GM12874 (cell line): Measurements from ENCODE around the gene MAB21L4.
A peak's percentile ranks its signal among the peaks of the same experiment; 100 is the strongest.

Experiments
- TF ChIP-seq, protein P1 (sequence below): IDR thresholded peaks from 2 replicates; pipeline ENCODE4 v1.5.1; 2011; ENCODE audit warnings: low read depth, mild to moderate bottlenecking, control low read depth, low read length, moderate library complexity; ENCODE audit not compliant: insufficient read depth

The MAB21L4 gene

DNA sequence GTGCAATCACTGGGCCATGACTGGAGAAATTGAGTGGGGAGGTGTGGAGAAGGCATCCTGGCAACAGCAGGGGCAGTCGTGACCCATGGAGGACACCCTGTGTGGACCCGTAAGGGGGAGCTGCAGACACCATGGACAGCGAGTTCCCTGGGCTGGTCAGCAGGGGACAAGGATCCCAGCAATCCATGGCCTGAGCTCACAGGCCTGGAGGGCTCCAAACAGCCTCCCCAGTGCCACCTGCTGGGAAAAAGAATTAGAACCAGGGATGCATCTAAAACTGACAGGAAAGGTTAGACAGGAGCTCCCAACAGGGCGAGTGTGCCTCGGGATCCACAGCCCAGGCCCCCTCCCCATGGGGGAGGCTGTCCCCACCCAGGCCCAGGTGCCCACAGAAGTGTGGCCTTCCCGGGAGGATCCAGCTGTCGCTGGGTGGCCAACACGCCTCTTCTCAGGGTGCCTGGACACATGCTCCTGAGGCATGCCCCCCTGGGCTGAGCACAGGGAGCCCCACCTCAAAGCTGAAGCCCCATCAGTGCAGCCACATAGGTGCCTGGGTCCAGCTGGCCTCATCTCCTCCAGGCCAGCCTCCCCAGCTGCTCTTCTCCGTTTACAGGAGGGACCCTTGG is 55.4 kb downstream of the MAB21L4 start:
- TF ChIP-seq, protein P1, sequence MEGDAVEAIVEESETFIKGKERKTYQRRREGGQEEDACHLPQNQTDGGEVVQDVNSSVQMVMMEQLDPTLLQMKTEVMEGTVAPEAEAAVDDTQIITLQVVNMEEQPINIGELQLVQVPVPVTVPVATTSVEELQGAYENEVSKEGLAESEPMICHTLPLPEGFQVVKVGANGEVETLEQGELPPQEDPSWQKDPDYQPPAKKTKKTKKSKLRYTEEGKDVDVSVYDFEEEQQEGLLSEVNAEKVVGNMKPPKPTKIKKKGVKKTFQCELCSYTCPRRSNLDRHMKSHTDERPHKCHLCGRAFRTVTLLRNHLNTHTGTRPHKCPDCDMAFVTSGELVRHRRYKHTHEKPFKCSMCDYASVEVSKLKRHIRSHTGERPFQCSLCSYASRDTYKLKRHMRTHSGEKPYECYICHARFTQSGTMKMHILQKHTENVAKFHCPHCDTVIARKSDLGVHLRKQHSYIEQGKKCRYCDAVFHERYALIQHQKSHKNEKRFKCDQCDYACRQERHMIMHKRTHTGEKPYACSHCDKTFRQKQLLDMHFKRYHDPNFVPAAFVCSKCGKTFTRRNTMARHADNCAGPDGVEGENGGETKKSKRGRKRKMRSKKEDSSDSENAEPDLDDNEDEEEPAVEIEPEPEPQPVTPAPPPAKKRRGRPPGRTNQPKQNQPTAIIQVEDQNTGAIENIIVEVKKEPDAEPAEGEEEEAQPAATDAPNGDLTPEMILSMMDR, result peak; percentile 46

DNA sequence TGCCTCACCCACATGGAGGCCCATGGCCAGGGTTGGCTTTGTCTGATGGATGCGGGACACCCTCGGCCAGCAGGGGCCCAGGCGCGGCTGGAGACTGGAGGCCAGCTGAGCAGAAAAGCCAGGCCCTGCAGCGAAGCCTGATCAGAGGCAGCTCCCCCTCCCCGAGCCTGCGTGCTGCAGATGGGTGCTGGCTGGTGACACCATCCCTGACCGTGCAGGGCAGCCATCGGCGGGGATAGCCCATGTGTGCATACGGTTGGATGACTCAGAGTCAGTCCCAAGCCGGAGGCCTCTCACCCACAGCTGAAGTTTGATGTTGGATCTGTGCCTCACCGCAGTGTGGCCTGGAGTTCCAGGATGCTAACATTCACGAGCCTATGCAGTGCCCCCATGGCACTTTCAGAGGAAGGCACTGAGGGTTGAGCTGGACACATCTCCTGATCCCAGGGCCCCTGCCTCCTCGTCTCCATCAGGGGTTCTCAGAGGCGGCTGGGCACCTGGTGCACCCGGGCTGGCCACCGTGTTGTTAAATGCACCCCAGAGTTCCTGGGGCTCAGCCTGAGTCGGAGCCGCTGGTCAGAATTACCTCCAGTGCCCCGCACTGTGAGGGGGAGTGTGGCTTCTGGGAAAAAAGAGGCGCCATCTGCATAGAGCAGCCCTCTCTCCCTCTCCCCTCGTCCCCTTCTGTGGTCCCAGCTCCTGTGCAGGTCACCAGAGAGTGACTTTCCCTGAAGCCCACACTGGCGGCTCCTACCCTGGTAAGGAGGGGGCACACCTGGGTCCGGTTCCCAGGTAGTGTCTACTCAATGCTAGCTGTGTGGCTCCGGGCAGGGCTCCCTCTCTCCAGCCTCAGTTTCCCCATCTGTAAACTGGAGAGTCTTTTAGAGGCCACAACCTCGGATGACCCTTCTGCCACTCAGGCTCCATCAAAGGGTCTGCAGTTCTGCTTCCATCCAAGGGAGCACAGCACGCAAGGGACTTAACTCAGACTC is 56.5 kb downstream of the MAB21L4 start:
- TF ChIP-seq, protein P1, result no peak

DNA sequence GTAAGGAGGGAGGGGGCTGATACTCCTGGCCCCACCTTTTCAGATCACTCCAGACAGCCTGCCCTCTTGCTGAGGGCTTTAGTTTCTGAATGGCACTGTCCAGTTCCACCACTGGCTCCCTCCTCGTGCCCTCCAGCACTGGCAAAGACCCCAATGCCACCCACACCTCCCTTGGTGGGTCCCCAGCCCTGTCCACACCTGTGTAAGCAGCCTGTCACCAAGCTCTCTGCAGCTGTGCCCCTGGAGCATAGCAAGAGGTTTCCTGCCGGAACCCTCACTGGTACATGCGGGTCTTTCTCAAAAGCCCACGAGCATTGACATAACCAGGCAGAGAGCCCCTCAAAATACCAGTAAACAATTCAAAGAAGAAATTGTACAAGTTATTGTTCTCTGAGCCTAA is 58.3 kb downstream of the MAB21L4 start:
- TF ChIP-seq, protein P1, result no peak

DNA sequence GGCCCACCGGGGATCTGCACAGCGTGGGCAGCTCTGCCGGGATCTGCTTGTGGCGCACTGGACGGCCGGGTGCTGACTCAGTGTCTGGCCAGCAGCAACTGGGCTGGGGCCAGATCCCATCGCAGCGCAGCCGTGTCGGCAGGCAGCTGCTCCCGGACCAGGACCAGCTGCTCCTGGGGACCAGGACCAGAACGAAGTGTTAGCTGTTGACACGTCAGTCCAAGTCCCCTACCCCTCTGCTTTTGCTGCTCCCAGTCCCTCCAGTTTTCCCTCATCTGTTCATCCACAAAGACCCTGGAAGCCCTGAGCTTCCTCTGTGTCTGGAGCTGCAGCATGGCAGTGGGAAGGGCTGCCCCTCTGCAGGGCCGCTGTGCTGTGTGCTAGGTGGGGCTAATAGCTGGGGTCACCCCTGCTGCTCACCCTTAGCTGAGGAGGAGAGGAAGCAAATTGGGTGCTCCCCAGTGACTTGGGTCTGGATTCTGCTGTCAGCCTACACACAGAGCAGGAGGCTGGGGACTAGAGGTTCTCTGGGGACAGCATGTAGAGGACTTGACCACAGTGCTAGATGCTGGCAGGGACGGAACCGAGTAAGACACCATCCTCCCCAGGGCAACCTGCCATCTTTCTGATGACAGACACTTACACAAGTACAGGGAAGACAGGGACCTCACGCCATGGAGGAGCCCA is 59.0 kb downstream of the MAB21L4 start:
- TF ChIP-seq, protein P1, result no peak
